Measurements from ENCODE around the gene MPZL1.

DNA sequence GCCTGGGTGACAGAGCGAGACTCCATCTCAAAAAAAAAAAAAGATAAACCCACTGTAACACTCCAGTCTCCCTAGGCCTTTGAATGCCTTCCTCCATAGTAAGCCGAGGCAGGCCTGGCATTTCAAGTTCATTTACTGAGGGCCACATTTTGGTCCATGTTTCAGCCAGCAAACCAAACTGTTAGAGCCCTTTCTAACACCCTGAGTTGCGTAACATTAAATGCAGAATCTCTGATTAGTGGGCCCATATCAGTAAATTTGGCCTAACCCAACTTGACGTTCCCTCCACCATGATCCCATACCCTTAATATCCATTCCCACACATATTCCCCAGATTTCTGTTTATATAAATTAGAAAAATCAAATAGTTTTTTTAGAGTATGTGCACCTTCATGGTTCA lies 12.4 kb downstream of the MPZL1 start:
- TF ChIP-seq, protein P1, sequence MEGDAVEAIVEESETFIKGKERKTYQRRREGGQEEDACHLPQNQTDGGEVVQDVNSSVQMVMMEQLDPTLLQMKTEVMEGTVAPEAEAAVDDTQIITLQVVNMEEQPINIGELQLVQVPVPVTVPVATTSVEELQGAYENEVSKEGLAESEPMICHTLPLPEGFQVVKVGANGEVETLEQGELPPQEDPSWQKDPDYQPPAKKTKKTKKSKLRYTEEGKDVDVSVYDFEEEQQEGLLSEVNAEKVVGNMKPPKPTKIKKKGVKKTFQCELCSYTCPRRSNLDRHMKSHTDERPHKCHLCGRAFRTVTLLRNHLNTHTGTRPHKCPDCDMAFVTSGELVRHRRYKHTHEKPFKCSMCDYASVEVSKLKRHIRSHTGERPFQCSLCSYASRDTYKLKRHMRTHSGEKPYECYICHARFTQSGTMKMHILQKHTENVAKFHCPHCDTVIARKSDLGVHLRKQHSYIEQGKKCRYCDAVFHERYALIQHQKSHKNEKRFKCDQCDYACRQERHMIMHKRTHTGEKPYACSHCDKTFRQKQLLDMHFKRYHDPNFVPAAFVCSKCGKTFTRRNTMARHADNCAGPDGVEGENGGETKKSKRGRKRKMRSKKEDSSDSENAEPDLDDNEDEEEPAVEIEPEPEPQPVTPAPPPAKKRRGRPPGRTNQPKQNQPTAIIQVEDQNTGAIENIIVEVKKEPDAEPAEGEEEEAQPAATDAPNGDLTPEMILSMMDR (IDR thresholded peaks at IDR 0.05; ENCODE audit: low read depth, low read length, poor library complexity, severe bottlenecking), result no peak
- no peak for TF ChIP-seq EZH2phosphoT487 (IDR thresholded peaks at IDR 0.05; ENCODE audit: borderline replicate concordance, low read length)

All from DOHH2 (cell line).